GM12801 (cell line): ENCODE results near the gene SIK2.

ENCODE experiments used
- TF ChIP-seq, protein P1 (sequence below): IDR thresholded peaks from one replicate; pipeline ENCODE4 v1.5.1; 2011; ENCODE audit warnings: control low read depth; ENCODE audit not compliant: insufficient read length; ENCODE audit errors: extremely low read depth

SIK2 gene

GRCh38 chr11:111665777-111666176 lies 63.5 kb downstream of the SIK2 start:
- TF ChIP-seq, protein P1, sequence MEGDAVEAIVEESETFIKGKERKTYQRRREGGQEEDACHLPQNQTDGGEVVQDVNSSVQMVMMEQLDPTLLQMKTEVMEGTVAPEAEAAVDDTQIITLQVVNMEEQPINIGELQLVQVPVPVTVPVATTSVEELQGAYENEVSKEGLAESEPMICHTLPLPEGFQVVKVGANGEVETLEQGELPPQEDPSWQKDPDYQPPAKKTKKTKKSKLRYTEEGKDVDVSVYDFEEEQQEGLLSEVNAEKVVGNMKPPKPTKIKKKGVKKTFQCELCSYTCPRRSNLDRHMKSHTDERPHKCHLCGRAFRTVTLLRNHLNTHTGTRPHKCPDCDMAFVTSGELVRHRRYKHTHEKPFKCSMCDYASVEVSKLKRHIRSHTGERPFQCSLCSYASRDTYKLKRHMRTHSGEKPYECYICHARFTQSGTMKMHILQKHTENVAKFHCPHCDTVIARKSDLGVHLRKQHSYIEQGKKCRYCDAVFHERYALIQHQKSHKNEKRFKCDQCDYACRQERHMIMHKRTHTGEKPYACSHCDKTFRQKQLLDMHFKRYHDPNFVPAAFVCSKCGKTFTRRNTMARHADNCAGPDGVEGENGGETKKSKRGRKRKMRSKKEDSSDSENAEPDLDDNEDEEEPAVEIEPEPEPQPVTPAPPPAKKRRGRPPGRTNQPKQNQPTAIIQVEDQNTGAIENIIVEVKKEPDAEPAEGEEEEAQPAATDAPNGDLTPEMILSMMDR = no peak

DNA sequence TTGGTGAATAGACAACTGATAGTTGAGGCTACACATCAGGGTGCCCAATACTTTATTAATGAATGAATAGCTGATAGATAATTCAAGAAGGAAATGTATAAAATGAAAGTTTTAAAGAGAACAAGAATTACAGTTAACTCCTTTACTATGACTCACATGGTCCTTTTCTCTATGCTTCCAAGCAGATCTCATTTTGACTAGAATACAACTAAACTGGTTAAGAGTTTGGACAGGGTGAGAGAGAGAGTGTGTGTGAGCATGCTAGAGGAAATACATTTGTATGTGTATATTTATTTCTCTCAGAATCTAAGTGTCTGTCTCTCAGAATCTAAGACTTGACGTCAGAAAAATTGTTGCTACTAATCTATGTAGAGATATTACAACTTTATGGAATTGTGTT lies 66.7 kb downstream of the SIK2 start:
- TF ChIP-seq, protein P1 = no peak

DNA sequence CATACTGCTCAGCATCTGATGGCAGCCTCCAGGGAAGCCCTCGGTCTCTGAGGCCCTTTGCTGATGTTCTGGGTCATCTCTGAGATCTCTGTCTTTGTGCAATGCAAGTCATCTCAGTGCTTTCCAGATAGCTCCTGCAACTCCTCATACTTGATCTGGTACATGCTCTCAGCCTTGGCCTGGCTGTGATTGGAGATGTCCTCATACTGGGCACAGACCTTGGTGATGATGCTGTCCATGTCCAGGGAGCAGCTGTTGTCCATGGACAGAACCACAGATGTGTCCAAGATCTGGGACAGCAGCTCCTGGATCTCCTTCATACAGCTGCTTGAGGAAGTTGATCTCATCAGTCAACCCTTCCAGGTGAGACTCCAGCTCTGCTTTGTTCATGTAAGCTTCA lies 69.1 kb downstream of the SIK2 start:
- TF ChIP-seq, protein P1 = no peak

- TF ChIP-seq, protein P1 = no peak
Measured at GRCh38 chr11:111672949-111673348, 70.7 kb downstream of the SIK2 start.

DNA sequence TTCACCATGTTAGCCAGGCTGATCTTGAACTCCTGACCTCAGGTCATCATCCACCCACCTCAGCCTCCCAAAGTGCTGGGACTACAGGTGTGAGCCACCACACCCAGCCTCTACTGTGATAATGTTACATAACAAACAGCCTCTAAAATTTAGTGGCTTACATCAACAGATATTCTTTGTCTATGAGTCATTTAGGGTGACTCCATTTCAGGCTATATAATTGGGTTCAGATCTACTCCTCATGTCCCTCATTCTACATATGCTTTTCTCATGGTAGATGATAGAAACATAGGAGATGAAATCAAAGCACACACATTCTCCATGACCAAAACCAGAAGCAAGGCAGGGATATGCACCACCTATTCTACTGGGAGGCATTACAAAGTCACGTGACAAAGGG lies 72.7 kb downstream of the SIK2 start:
- TF ChIP-seq, protein P1 = no peak

DNA sequence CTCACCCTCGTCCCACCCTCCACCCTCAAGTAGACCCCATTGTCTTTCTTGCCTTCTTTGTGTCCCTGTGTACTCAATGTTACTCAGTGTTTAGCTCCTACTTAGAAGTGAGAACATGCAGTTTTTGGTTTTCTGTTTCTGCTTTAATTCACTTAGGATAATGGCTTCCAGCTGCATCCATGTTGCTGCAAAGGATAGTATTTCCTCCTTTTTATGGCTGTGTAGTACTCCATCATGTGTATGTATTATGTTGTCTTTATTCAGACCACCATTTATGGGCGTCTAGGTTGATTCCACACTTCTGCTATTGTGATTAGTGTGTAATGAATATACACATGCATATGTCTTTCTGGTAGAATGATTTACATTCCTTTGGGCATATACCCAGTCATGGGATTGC lies 73.6 kb downstream of the SIK2 start:
- TF ChIP-seq, protein P1 = no peak

- TF ChIP-seq, protein P1 = no peak
Measured at GRCh38 chr11:111676878-111677585, 74.8 kb downstream of the SIK2 start.
